ENCODE measurements around the gene CTNNA3.

DNA sequence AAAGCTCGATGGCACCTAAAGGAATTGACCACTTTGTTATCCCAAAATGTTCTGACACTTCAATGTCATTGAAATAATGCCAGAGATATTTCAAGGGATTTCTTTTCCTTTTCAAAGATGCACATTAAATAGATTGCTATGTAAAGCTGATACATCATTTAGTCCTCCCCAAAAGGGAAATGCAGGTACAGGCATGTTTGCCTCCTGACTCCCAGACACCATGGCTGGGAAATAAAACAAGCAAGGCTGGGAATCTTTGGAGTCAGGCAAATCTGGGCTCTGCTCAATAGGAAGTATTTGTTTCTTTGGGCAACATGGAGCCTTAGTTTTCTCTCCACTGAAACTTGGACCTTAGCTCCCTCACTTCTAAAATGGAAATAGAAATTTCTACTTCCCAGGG, 1000.9 kb downstream of the CTNNA3 start:
- TF ChIP-seq, protein P1, sequence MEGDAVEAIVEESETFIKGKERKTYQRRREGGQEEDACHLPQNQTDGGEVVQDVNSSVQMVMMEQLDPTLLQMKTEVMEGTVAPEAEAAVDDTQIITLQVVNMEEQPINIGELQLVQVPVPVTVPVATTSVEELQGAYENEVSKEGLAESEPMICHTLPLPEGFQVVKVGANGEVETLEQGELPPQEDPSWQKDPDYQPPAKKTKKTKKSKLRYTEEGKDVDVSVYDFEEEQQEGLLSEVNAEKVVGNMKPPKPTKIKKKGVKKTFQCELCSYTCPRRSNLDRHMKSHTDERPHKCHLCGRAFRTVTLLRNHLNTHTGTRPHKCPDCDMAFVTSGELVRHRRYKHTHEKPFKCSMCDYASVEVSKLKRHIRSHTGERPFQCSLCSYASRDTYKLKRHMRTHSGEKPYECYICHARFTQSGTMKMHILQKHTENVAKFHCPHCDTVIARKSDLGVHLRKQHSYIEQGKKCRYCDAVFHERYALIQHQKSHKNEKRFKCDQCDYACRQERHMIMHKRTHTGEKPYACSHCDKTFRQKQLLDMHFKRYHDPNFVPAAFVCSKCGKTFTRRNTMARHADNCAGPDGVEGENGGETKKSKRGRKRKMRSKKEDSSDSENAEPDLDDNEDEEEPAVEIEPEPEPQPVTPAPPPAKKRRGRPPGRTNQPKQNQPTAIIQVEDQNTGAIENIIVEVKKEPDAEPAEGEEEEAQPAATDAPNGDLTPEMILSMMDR (IDR thresholded peaks at IDR 0.05) = no peak
- no peak for TF ChIP-seq POLR2A (IDR thresholded peaks at IDR 0.05)
